Measurements from ENCODE around the gene ANKHD1.

- no peak for TF ChIP-seq CTCF (IDR thresholded peaks at IDR 0.05; ENCODE audit: low read depth, low read length)
- TF ChIP-seq EZH2phosphoT487 (IDR thresholded peaks at IDR 0.05; ENCODE audit: low read depth) = no peak
Measured at GRCh38 chr5:140371356-140372151, 30.1 kb upstream of the ANKHD1 start.
